Panc1 (cell line): Measurements from ENCODE around the gene LAMA5.

ENCODE experiments used
- POLR2AphosphoS5 ChIP-seq: IDR thresholded peaks from 2 replicates; pipeline ENCODE4 v1.6.1; 2012; ENCODE audit warnings: mild to moderate bottlenecking, low read depth, low read length, moderate library complexity
- TF ChIP-seq, protein P1 (sequence below): fragments of 450-650 bp; IDR thresholded peaks from 2 replicates; pipeline ENCODE4 v1.5.1; 2017; ENCODE audit warnings: mild to moderate bottlenecking
- TF ChIP-seq, protein P2 (sequence below), 2 experiments: IDR thresholded peaks; 2 replicates each; pipeline ENCODE4 v1.6.1; 2011 to 2012; ENCODE audit warnings: low read depth in 2 of 2, control low read depth in 1 of 2, low read length in 1 of 2, mild to moderate bottlenecking in 1 of 2, moderate library complexity in 1 of 2; ENCODE audit not compliant: insufficient read depth in 1 of 2

DNA sequence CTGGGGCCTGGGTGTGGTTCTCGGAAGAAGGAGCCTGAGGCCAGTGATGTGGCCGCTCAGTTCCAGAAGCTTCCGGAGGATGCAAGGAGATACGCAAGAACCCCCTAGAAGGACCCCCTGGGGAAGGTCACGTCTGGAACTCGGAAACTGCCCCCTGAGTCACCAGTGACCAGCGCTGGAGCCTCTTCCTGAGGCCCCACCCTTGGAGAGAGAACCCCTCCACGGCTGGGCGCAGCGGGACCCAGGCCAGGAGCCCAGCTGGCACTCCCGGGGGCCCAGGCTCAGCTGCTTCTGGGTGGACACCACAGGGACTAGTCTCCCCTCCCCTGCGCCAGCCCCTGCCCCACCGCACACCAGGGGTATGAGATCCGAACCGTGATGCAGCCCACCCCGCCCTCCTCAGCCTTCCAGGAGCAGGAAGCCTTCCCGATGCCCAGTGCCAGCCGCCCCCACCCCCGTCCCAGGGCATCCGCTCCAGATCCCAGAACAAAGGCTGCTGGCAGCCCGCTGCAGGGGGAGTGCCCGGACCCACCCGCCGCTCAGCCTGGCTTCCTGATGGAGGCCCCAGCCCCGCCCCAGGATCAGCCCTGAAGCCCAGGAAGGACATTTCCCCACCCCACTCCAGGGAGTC, 7.5 kb downstream of the LAMA5 start:
- TF ChIP-seq, protein P1, sequence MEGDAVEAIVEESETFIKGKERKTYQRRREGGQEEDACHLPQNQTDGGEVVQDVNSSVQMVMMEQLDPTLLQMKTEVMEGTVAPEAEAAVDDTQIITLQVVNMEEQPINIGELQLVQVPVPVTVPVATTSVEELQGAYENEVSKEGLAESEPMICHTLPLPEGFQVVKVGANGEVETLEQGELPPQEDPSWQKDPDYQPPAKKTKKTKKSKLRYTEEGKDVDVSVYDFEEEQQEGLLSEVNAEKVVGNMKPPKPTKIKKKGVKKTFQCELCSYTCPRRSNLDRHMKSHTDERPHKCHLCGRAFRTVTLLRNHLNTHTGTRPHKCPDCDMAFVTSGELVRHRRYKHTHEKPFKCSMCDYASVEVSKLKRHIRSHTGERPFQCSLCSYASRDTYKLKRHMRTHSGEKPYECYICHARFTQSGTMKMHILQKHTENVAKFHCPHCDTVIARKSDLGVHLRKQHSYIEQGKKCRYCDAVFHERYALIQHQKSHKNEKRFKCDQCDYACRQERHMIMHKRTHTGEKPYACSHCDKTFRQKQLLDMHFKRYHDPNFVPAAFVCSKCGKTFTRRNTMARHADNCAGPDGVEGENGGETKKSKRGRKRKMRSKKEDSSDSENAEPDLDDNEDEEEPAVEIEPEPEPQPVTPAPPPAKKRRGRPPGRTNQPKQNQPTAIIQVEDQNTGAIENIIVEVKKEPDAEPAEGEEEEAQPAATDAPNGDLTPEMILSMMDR = no peak
- no peak; the same call in 1 of the 2 replicates for TF ChIP-seq POLR2AphosphoS5
- TF ChIP-seq, protein P2, sequence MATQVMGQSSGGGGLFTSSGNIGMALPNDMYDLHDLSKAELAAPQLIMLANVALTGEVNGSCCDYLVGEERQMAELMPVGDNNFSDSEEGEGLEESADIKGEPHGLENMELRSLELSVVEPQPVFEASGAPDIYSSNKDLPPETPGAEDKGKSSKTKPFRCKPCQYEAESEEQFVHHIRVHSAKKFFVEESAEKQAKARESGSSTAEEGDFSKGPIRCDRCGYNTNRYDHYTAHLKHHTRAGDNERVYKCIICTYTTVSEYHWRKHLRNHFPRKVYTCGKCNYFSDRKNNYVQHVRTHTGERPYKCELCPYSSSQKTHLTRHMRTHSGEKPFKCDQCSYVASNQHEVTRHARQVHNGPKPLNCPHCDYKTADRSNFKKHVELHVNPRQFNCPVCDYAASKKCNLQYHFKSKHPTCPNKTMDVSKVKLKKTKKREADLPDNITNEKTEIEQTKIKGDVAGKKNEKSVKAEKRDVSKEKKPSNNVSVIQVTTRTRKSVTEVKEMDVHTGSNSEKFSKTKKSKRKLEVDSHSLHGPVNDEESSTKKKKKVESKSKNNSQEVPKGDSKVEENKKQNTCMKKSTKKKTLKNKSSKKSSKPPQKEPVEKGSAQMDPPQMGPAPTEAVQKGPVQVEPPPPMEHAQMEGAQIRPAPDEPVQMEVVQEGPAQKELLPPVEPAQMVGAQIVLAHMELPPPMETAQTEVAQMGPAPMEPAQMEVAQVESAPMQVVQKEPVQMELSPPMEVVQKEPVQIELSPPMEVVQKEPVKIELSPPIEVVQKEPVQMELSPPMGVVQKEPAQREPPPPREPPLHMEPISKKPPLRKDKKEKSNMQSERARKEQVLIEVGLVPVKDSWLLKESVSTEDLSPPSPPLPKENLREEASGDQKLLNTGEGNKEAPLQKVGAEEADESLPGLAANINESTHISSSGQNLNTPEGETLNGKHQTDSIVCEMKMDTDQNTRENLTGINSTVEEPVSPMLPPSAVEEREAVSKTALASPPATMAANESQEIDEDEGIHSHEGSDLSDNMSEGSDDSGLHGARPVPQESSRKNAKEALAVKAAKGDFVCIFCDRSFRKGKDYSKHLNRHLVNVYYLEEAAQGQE (IDR thresholded peaks at IDR 0.05; ENCODE audit: insufficient read depth in 1 of 2, low read depth in 2 of 2, low read length in 1 of 2) = no peak
